Measurements from ENCODE around the gene MACROD2.

The MACROD2 gene

GRCh38 chr20:15643713-15644112, 1648.4 kb downstream of the MACROD2 start:
- TF ChIP-seq CTCF (conservative IDR thresholded peaks at IDR 0.05; ENCODE audit: low read depth) = peak; percentile 20; the same call in 1 of the 2 replicates
- ChIA-PET CTCF (no interaction called here), POLR2A (ENCODE audit: low non-redundant PET) (no interaction called here)
- DNase-seq (ENCODE audit: low spot score) = peak; percentile 18
- no peak overlapping the region for H3K27ac ChIP-seq

- POLR2A ChIA-PET (ENCODE audit: low non-redundant PET) = no interaction called here
- DNase-seq (ENCODE audit: low spot score) = no peak
- CTCF ChIA-PET = no interaction called here
- H3K27ac ChIP-seq = no peak overlapping the region
- no peak for TF ChIP-seq CTCF (conservative IDR thresholded peaks at IDR 0.05; ENCODE audit: low read depth)
Observed at GRCh38 chr20:15645816-15646215, 1650.5 kb downstream of the MACROD2 start.

GRCh38 chr20:15653396-15654207, 1658.3 kb downstream of the MACROD2 start:
- TF ChIP-seq CTCF (conservative IDR thresholded peaks at IDR 0.05; ENCODE audit: low read depth) = no peak
- DNase-seq (ENCODE audit: low spot score) = no peak
- CTCF ChIA-PET = interaction anchor here (0.6 to 1.4 kb wide), 3 partner anchors 17 to 1393 kb away, joined by 3 to 4 read pairs (median 3); no protein-coding TSS in a partner anchor
- POLR2A ChIA-PET (ENCODE audit: low non-redundant PET) = no interaction called here
- H3K27ac ChIP-seq = no peak overlapping the region

DNA sequence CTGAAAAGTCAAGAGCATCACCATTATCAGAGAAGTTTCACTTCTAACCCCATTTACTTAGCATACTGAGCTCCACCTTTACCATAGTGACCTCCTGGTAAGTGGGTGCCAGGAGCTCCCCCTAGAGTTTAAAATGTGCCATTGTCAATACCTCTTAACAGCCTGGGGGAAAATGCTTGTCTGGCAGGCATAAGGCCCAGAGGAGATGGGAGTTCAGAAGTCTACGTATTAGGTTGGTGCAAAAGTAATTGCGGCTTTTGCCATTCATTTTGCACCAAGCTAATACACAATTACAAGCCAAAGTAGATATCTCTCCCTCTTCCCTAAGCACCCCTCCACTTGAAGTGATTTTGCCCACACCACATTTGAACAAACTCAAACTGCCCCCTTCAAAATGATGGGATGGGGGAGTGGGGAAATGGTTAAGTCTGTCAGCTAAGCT, 1658.9 kb downstream of the MACROD2 start:
- TF ChIP-seq CTCF (conservative IDR thresholded peaks at IDR 0.05; ENCODE audit: low read depth) = peak; percentile 47
- H3K27ac ChIP-seq = no peak overlapping the region
- POLR2A ChIA-PET (ENCODE audit: low non-redundant PET) = no interaction called here
- CTCF ChIA-PET = interaction anchor here (0.6 to 1.4 kb wide), 4 partner anchors 16 to 1487 kb away, joined by 3 to 4 read pairs (median 3); no protein-coding TSS in a partner anchor
- peak; percentile 60 for DNase-seq (ENCODE audit: low spot score)

- ChIA-PET CTCF (no interaction called here), POLR2A (ENCODE audit: low non-redundant PET) (no interaction called here)
- H3K27ac ChIP-seq = no peak overlapping the region
- TF ChIP-seq CTCF (conservative IDR thresholded peaks at IDR 0.05; ENCODE audit: low read depth) = no peak
- no peak for DNase-seq (ENCODE audit: low spot score)
Observed at GRCh38 chr20:15655295-15655874, 1660.1 kb downstream of the MACROD2 start.

- no peak for TF ChIP-seq CTCF (conservative IDR thresholded peaks at IDR 0.05; ENCODE audit: low read depth)
- ChIA-PET POLR2A (ENCODE audit: low non-redundant PET) (no interaction called here), CTCF (no interaction called here)
- no peak for DNase-seq (ENCODE audit: low spot score)
- no peak overlapping the region for H3K27ac ChIP-seq
Observed at GRCh38 chr20:15656124-15656523, 1660.8 kb downstream of the MACROD2 start.
